ENCODE data around the gene VTI1A.

- no peak for TF ChIP-seq EZH2phosphoT487 (IDR thresholded peaks at IDR 0.05; ENCODE audit: unreplicated experiment)
- no peak for TF ChIP-seq EZH2 (IDR thresholded peaks at IDR 0.05; ENCODE audit: low read depth, unreplicated experiment)
- no peak for TF ChIP-seq CTCF (conservative IDR thresholded peaks at IDR 0.05; ENCODE audit: low read depth in 2 of 2)
- no peak for TF ChIP-seq REST (IDR thresholded peaks at IDR 0.05; ENCODE audit: unreplicated experiment)
- no peak for TF ChIP-seq ETS1 (IDR thresholded peaks at IDR 0.05)
- no peak for TF ChIP-seq POLR2AphosphoS5 (IDR thresholded peaks at IDR 0.05; ENCODE audit: low read depth)
Measured at GRCh38 chr10:112433136-112433535, 13.9 kb upstream of the VTI1A start.
